Fibroblast of lung (primary cell): ENCODE data around the gene LCE3A.

ENCODE experiments used
- CTCF ChIP-seq, 2 donors: IDR thresholded peaks in 1 of 2; conservative IDR thresholded peaks in 1 of 2; 1 replicate in 1 of 2; 2 replicates in 1 of 2; pipeline ENCODE4 v1.5.1; 2011 to 2012; ENCODE audit warnings: low read length in 2 of 2, control low read depth in 1 of 2, inconsistent platforms in 1 of 2, low read depth in 1 of 2, mild to moderate bottlenecking in 1 of 2
- EZH2 ChIP-seq: IDR thresholded peaks from 2 replicates; pipeline ENCODE4 v1.5.1; 2012; ENCODE audit warnings: low read length, control low read depth, mild to moderate bottlenecking; ENCODE audit errors: missing control alignments

- TF ChIP-seq CTCF (conservative IDR thresholded peaks at IDR 0.05 in 1 of 2, IDR thresholded peaks at IDR 0.05 in 1 of 2; ENCODE audit: low read depth in 1 of 2, low read length in 2 of 2) = no peak
- no peak for TF ChIP-seq EZH2
These were observed 42.5 kb downstream of the LCE3A start, which contains the start of gene LCE3D for GRCh38 chr1:152580433-152580832.
